ENCODE data around the gene WASHC3. TPM values are rescaled to one million over a fixed set of nuclear protein-coding genes. Genes with fewer than 3 reads are reported as not detected.
A peak's percentile ranks its signal among the peaks of the same experiment; 100 is the strongest.

Gene WASHC3
- total and polyA plus RNA-seq, 10 of the 15 experiments (the other 5 are each of a cell fraction or from before 2014, with no cell fraction given), result 18.8 to 106 (median 64.3) TPM

DNA sequence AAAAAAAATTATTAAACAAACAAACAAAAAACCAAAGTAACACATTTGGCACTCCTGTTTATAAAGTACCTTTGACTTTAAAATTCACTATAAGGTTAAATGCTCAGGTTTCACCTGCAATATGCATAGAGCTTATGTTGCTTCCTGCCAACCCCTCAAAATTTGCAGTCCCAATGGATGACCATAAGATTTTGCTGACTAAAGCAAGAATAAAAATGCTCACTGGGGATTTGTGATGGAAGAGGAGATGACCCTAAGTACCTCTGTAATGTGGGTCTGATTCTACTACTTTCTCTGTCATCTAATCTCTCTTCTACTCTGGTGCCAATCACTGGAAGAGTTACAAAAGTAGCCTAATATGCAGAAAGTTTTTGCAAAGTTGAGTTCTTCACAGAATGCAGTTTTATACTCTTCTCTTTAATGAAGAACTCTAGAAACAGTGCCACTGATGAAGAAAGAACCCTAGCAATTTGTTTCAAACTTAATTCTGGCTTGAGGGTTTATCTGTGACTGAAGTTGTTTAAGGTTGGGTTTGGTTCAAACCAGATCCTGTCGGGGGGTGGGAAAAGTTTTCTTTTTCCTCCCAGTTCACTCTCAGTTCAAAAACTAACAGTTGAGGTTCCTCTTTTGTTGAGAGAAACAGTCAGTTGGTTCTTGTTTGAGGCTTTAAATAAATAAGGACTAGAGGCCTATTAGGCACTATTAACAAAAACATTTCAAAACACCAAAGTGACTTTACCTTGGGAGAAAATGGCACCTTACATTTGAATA, 10.9 kb downstream of the WASHC3 start:
- DNase-seq (ENCODE audit: low read depth, low spot score) (no peak), FAIRE-seq (peak; percentile 47), ATAC-seq (peak; percentile 34)
- WGBS (ENCODE audit: insufficient coverage, insufficient replicate concordance, low lambda C conversion rate, missing lambda C conversion rate), result 27% methylated on average over 1 of the region's 1 CpG
- BruUV-seq (replicated peaks), result no TSS peak
- H3K4me1 ChIP-seq (ENCODE audit: control insufficient read depth, insufficient read depth, low read length), result peaks cover 22% of the 10 kb centered on the region
- POLR2A ChIA-PET, result interaction anchor here (1.4 to 1.5 kb wide), 2 partner anchors 10 kb away, joined by 3 to 6 read pairs; partner anchors contain the start of gene WASHC3
- TF ChIP-seq HCFC1 (IDR thresholded peaks at IDR 0.05; ENCODE audit: low read length) (no peak), RELA (IDR thresholded peaks at IDR 0.05; ENCODE audit: borderline replicate concordance, partially characterized antibody) (no peak), ZNF622 (IDR thresholded peaks at IDR 0.05) (no peak), SPI1 (IDR thresholded peaks at IDR 0.05; ENCODE audit: borderline replicate concordance, insufficient read depth, low read depth, low read length) (peak; percentile 4; the same call in 1 of the 2 replicates), ZBED1 (IDR thresholded peaks at IDR 0.05; ENCODE audit: borderline replicate concordance) (no peak), TARDBP (IDR thresholded peaks at IDR 0.05; ENCODE audit: borderline replicate concordance) (no peak), SMARCA5 (IDR thresholded peaks at IDR 0.05) (no peak), RBBP5 (conservative IDR thresholded peaks at IDR 0.05) (no peak), STAT3 (IDR thresholded peaks at IDR 0.05; ENCODE audit: low read depth, low read length) (no peak), ETV6 (conservative IDR thresholded peaks at IDR 0.05 in 1 of 2, IDR thresholded peaks at IDR 0.05 in 1 of 2; ENCODE audit: borderline replicate concordance in 1 of 2, low read depth in 1 of 2) (no peak), SREBF2 (IDR thresholded peaks at IDR 0.05; ENCODE audit: low read length) (no peak), MEF2A (IDR thresholded peaks at IDR 0.05; ENCODE audit: insufficient read depth, low read depth, low read length) (0 out of 2 replicates have a peak, but pooled peaks have one; percentile 11), PML (IDR thresholded peaks at IDR 0.05; ENCODE audit: low read length) (no peak), RAD21 (IDR thresholded peaks at IDR 0.05; ENCODE audit: insufficient read depth, low read depth, low read length) (no peak)
- TF ChIP-seq, protein P1, sequence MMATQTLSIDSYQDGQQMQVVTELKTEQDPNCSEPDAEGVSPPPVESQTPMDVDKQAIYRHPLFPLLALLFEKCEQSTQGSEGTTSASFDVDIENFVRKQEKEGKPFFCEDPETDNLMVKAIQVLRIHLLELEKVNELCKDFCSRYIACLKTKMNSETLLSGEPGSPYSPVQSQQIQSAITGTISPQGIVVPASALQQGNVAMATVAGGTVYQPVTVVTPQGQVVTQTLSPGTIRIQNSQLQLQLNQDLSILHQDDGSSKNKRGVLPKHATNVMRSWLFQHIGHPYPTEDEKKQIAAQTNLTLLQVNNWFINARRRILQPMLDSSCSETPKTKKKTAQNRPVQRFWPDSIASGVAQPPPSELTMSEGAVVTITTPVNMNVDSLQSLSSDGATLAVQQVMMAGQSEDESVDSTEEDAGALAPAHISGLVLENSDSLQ (IDR thresholded peaks at IDR 0.05), result 0 out of 2 replicates have a peak, but pooled peaks have one; percentile 13
- TF ChIP-seq, protein P2, sequence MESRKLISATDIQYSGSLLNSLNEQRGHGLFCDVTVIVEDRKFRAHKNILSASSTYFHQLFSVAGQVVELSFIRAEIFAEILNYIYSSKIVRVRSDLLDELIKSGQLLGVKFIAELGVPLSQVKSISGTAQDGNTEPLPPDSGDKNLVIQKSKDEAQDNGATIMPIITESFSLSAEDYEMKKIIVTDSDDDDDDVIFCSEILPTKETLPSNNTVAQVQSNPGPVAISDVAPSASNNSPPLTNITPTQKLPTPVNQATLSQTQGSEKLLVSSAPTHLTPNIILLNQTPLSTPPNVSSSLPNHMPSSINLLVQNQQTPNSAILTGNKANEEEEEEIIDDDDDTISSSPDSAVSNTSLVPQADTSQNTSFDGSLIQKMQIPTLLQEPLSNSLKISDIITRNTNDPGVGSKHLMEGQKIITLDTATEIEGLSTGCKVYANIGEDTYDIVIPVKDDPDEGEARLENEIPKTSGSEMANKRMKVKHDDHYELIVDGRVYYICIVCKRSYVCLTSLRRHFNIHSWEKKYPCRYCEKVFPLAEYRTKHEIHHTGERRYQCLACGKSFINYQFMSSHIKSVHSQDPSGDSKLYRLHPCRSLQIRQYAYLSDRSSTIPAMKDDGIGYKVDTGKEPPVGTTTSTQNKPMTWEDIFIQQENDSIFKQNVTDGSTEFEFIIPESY (IDR thresholded peaks at IDR 0.05), result no peak
- TF ChIP-seq, protein P3, sequence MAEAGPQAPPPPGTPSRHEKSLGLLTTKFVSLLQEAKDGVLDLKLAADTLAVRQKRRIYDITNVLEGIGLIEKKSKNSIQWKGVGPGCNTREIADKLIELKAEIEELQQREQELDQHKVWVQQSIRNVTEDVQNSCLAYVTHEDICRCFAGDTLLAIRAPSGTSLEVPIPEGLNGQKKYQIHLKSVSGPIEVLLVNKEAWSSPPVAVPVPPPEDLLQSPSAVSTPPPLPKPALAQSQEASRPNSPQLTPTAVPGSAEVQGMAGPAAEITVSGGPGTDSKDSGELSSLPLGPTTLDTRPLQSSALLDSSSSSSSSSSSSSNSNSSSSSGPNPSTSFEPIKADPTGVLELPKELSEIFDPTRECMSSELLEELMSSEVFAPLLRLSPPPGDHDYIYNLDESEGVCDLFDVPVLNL (IDR thresholded peaks at IDR 0.05; ENCODE audit: low read depth, low read length), result no peak
- RAD21 ChIA-PET (ENCODE audit: unreplicated experiment), result interaction anchor here (0.7 to 1.7 kb wide), 2 partner anchors 10 to 111 kb away, joined by 3 to 4 read pairs; no protein-coding TSS in a partner anchor
- no peak overlapping the region for H3K9ac ChIP-seq (ENCODE audit: control insufficient read depth, insufficient read depth, low read length)
- H3K27ac ChIP-seq (ENCODE audit: control insufficient read depth, insufficient read depth), result peak overlapping the region; percentile 62
- H3K36me3 ChIP-seq (ENCODE audit: control insufficient read depth in 2 of 2, insufficient read depth in 2 of 2, low read length in 1 of 2), result peaks cover 0 to 32% of the 10 kb centered on the region in 2 experiments; a peak in 3 of 4 replicates
- in situ Hi-C loops (cut with MboI) (no loop called here), intact Hi-C loops (cut with micrococcal nuclease; ENCODE audit: unreplicated experiment) (no loop called here)
- H3K4me3 ChIP-seq, result no peak overlapping the region
- no peak overlapping the region; the same call in 1 of the 2 replicates for H2AFZ ChIP-seq (ENCODE audit: control insufficient read depth, low read depth, low read length)
- CTCF ChIA-PET, result interaction anchor here (0.8 to 1.6 kb wide), 2 partner anchors 109 to 111 kb away, joined by 3 to 4 read pairs; no protein-coding TSS in a partner anchor
- H3K27me3 ChIP-seq (replicated peaks in 1 of 2; ENCODE audit: control insufficient read depth in 2 of 2, insufficient read depth in 2 of 2, low read length in 1 of 2), result no peaks in the 10 kb centered on the region
- H3K79me2 ChIP-seq (ENCODE audit: control insufficient read depth, insufficient read depth, low read length), result no peaks in the 10 kb centered on the region; the same call in none of the 2 replicates
- H4K20me1 ChIP-seq (ENCODE audit: control insufficient read depth, insufficient read depth), result no peaks in the 10 kb centered on the region
- peak overlapping the region; percentile 48 for H3K4me2 ChIP-seq (ENCODE audit: control insufficient read depth, insufficient read depth)
- H3K9me3 ChIP-seq (replicated peaks; ENCODE audit: control insufficient read depth, insufficient read depth, low read length), result no peaks in the 10 kb centered on the region; the same call in 2 of the 3 replicates
- SMC1A ChIA-PET (ENCODE audit: uncharacterized antibody, unreplicated experiment), result interaction anchor here (1.0 to 1.4 kb wide), 3 partner anchors 9 to 84 kb away, joined by 3 to 5 read pairs (median 4); partner anchors contain the start of gene WASHC3
